Upper lobe of left lung (tissue), 4 donors: ENCODE measurements around the gene ZNF618.

Experiments
- POLR2A ChIP-seq, 4 donors: fragments of 450-650 bp; IDR thresholded peaks; one replicate each; pipeline ENCODE4 v1.5.1; 2016 to 2017; ENCODE audit warnings: antibody characterized with exemption in 4 of 4, mild to moderate bottlenecking in 2 of 4
- TF ChIP-seq, protein P1 (sequence below), 6 experiments: fragments of 450-650 bp in 4 of 6; fragments of 200-600 bp in 2 of 6; sonication (generic) in 2 of 6; IDR thresholded peaks; one replicate each; pipeline ENCODE4 v1.5.1; 2016 to 2019; ENCODE audit warnings: antibody characterized with exemption in 6 of 6

DNA sequence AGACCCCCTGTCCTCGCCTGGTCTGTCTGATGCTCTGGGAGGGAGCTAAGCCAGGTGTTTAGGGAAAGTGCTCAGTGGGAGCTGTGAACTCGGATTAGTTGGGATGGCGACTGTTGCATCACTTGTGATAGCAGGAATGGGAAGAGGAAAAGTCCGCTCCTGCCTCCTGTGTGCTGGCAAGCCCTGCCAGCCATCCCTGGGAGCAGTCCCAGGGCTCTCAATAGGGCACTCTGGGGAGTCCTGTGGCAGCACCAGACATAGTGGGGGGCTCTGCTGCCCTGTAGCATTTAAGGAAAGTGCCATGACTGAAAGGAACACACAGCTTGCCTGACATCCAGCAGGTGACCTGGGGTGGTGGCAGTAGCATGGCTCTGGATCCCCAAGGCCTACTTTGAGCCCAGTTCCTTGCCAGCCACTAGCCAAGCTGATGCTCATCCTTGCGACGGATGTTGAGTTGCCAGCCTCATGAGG is 120.5 kb downstream of the ZNF618 start:
- TF ChIP-seq, protein P1, sequence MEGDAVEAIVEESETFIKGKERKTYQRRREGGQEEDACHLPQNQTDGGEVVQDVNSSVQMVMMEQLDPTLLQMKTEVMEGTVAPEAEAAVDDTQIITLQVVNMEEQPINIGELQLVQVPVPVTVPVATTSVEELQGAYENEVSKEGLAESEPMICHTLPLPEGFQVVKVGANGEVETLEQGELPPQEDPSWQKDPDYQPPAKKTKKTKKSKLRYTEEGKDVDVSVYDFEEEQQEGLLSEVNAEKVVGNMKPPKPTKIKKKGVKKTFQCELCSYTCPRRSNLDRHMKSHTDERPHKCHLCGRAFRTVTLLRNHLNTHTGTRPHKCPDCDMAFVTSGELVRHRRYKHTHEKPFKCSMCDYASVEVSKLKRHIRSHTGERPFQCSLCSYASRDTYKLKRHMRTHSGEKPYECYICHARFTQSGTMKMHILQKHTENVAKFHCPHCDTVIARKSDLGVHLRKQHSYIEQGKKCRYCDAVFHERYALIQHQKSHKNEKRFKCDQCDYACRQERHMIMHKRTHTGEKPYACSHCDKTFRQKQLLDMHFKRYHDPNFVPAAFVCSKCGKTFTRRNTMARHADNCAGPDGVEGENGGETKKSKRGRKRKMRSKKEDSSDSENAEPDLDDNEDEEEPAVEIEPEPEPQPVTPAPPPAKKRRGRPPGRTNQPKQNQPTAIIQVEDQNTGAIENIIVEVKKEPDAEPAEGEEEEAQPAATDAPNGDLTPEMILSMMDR (IDR thresholded peaks at IDR 0.05) = no peak
- no peak for TF ChIP-seq POLR2A (IDR thresholded peaks at IDR 0.05)
